NCI-H146 (cell line): ENCODE data around the gene INO80.

ENCODE experiments used
- DNase-seq: peaks from one replicate; lab custom pipeline; 2025; lab: John Stamatoyannopoulos, UW

INO80 gene

GRCh38 chr15:40929660-40930429 is 186.2 kb downstream of the INO80 start:
- peak; percentile 70 for DNase-seq
